OCI-LY7 (cell line): ENCODE data around the gene ZMIZ2.

Experiments used
- EZH2phosphoT487 ChIP-seq: fragments of 200-600 bp; sonication (generic); IDR thresholded peaks from 2 replicates; pipeline ENCODE4 v1.6.1; 2018; ENCODE audit warnings: low read depth, borderline replicate concordance, mild to moderate bottlenecking, mixed run types, antibody characterized with exemption, low read length, moderate library complexity, mixed read lengths
- TF ChIP-seq, protein P1 (sequence below): fragments of 200-600 bp; sonication (generic); conservative IDR thresholded peaks from 2 replicates; pipeline ENCODE4 v1.5.1; 2014; ENCODE audit warnings: mild to moderate bottlenecking, antibody characterized with exemption, low read length, moderate library complexity, mixed read lengths

DNA sequence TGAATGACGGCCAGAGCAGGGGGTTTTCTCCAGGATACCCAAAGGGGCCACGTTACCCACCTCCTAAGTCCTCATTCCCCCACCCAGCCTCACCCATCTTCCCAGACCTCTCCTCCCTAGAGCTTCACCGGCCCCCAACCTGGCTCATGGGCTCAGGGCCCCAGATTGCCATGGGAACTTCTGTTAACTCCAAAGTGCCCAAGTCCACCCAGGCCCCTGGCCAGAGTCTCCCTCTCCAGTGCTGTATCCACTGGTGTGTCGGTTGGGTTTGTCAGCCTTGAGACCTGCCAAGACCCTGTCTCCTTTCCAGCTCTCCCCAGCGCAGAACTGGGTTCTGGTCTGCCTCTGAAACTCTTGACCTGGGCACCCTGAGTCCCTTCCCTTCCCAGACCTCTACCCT, 37.1 kb upstream of the ZMIZ2 start:
- TF ChIP-seq, protein P1, sequence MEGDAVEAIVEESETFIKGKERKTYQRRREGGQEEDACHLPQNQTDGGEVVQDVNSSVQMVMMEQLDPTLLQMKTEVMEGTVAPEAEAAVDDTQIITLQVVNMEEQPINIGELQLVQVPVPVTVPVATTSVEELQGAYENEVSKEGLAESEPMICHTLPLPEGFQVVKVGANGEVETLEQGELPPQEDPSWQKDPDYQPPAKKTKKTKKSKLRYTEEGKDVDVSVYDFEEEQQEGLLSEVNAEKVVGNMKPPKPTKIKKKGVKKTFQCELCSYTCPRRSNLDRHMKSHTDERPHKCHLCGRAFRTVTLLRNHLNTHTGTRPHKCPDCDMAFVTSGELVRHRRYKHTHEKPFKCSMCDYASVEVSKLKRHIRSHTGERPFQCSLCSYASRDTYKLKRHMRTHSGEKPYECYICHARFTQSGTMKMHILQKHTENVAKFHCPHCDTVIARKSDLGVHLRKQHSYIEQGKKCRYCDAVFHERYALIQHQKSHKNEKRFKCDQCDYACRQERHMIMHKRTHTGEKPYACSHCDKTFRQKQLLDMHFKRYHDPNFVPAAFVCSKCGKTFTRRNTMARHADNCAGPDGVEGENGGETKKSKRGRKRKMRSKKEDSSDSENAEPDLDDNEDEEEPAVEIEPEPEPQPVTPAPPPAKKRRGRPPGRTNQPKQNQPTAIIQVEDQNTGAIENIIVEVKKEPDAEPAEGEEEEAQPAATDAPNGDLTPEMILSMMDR, result no peak
- no peak for TF ChIP-seq EZH2phosphoT487
